CD4-positive, alpha-beta memory T cell (primary cell): ENCODE measurements around the gene BEND7. TPM values are rescaled to one million over a fixed set of nuclear protein-coding genes. Genes with fewer than 3 reads are reported as not detected.

ENCODE experiments used
- CTCF ChIA-PET: fragments of 350-600 bp; sonication (Branson Sonifier 250); formaldehyde crosslinking; loops from one replicate; lab custom pipeline; 2021; ENCODE audit warnings: inconsistent platforms; ENCODE audit not compliant: partially characterized antibody; lab: Charles Lee
- POLR2A ChIA-PET: fragments of 350-600 bp; sonication (Branson Sonifier 250); formaldehyde crosslinking; loops from one replicate; lab custom pipeline; 2021; ENCODE audit not compliant: partially characterized antibody; lab: Charles Lee
- DNase-seq, 5 donors: peaks; one replicate each; pipeline versions ENCODE4 v3.0.0 to v3.0.0-alpha.2; 2020 to 2022; ENCODE audit warnings: mixed read lengths in 1 of 5
- H3K27ac ChIP-seq: one replicate; pipeline ENCODE4 v1.7.0; 2013; ENCODE audit warnings: low read depth, low read length
- H3K27me3 ChIP-seq: 2 replicates; pipeline ENCODE4 v1.7.0; 2013; ENCODE audit warnings: mild to moderate bottlenecking, low read length, moderate library complexity; ENCODE audit not compliant: insufficient read depth
- H3K36me3 ChIP-seq: 2 replicates; pipeline ENCODE4 v1.7.0; 2013; ENCODE audit warnings: mild to moderate bottlenecking, low read length, moderate library complexity; ENCODE audit not compliant: insufficient read depth
- H3K4me1 ChIP-seq: 2 replicates; pipeline ENCODE4 v1.7.0; 2013; ENCODE audit warnings: mild to moderate bottlenecking, low read length, moderate library complexity; ENCODE audit not compliant: insufficient read depth
- H3K4me3 ChIP-seq, 2 donors: one replicate each; pipeline ENCODE4 v1.7.0; 2013; ENCODE audit warnings: low read length in 2 of 2, mild to moderate bottlenecking in 1 of 2
- H3K9me3 ChIP-seq, 2 donors: one replicate each; pipeline ENCODE4 v1.7.0; 2013; ENCODE audit warnings: low read length in 2 of 2, control low read depth in 1 of 2; ENCODE audit not compliant: control insufficient read depth in 1 of 2
- H3K27ac Mint-ChIP-seq, 7 donors: one replicate each; pipeline ENCODE4 v1.8.0; 2020 to 2021; ENCODE audit warnings: mixed read lengths in 7 of 7, mild to moderate bottlenecking in 6 of 7, inconsistent platforms in 3 of 7, moderate library complexity in 3 of 7
- H3K27me3 Mint-ChIP-seq, 2 donors: one replicate each; pipeline ENCODE4 v1.8.0; 2020 to 2021; ENCODE audit warnings: mixed read lengths in 2 of 2
- H3K36me3 Mint-ChIP-seq, 2 donors: one replicate each; pipeline ENCODE4 v1.8.0; 2020 to 2021; ENCODE audit warnings: mixed read lengths in 2 of 2, inconsistent platforms in 1 of 2, mild to moderate bottlenecking in 1 of 2
- H3K4me1 Mint-ChIP-seq, 4 donors: one replicate each; pipeline ENCODE4 v1.8.0; 2020 to 2021; ENCODE audit warnings: mixed read lengths in 4 of 4, mild to moderate bottlenecking in 1 of 4
- H3K4me3 Mint-ChIP-seq, 8 donors: one replicate each; pipeline ENCODE4 v1.8.0; 2020 to 2021; ENCODE audit warnings: mixed read lengths in 8 of 8, mild to moderate bottlenecking in 7 of 8, moderate library complexity in 6 of 8, inconsistent platforms in 3 of 8
- H3K9me3 Mint-ChIP-seq, 8 donors: one replicate each; pipeline ENCODE4 v1.8.0; 2020 to 2021; ENCODE audit warnings: mixed read lengths in 8 of 8, mild to moderate bottlenecking in 5 of 8, inconsistent platforms in 3 of 8, moderate library complexity in 1 of 8
- intact Hi-C: fragments of 100-400 bp; cut with micrococcal nuclease; formaldehyde crosslinking; loops from one replicate; pipeline ENCODE4 v1.15.1; 2023
- polyA plus RNA-seq, 2 donors: library from polyadenylated mRNA; unstranded; fragments of 300-500 nt; fragmentation: Illumina TruSeq; gene quantifications; one replicate each; pipeline ENCODE4 v1.2.3, GENCODE V29; 2021
- total RNA-seq, 2 experiments: library from RNA; stranded (reverse); gene quantifications; one replicate each; pipeline ENCODE4 v1.2.3, GENCODE V29; 2021

BEND7 gene
- total and polyA plus RNA-seq, 4 experiments from 2014 or later: not detected

DNA sequence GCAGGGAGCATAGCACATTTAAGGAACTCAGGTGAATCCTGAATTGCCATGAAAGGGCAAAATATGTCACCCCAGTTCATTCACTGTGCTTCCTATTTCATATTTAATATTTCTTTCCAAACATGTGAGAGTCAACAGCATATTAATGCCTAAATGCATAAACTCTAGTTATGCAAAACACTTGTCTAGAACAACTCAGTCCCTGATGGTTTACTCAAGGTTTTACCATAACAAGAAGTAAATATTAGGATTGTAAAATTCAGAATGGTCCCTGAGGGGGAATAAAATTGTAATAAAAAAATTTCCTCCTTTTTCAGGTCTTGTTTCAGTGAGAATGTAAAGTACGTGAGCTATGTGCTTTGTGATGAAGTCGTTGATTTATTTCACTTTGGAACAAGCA lies 129.1 kb downstream of the BEND7 start:
- H3K27ac Mint-ChIP-seq: no peak overlapping the region
- POLR2A ChIA-PET: no interaction called here
- no peaks in the 10 kb centered on the region for H3K27me3 ChIP-seq
- DNase-seq: no peak
- no peaks in the 10 kb centered on the region for H3K36me3 Mint-ChIP-seq
- H3K4me1 ChIP-seq: no peaks in the 10 kb centered on the region
- no peaks in the 10 kb centered on the region for H3K9me3 ChIP-seq
- peaks cover 0 to 2% (median 0%) of the 10 kb centered on the region in 8 donors for H3K9me3 Mint-ChIP-seq
- H3K27me3 Mint-ChIP-seq: peaks cover 5 to 10% of the 10 kb centered on the region in 2 donors
- intact Hi-C loops: no loop called here
- CTCF ChIA-PET: no interaction called here
- H3K4me3 ChIP-seq: no peak overlapping the region
- H3K4me3 Mint-ChIP-seq: no peak overlapping the region
- no peaks in the 10 kb centered on the region for H3K36me3 ChIP-seq
- no peak overlapping the region for H3K27ac ChIP-seq
- H3K4me1 Mint-ChIP-seq: peaks cover 0 to 1% (median 0%) of the 10 kb centered on the region in 4 donors

DNA sequence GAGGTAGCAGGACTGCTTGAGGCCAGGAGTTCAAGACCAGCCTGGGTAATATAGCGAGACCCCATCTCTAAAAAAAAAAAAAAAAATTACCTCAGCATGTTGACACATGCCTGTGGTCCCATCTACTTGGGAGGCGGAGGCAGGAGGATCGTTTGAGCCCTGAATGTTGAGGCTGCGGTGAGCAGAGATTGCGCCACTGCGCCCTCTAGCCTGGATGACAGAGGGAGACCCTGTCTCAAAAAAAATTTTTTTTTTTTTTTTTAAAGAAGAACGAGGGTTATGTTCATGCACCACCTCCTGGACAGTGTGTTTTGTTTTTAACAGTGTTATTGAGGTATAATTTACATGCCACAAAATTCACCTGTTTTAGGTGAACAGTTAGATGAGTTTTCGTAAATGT lies 129.6 kb downstream of the BEND7 start:
- Histone ChIP-seq H3K27me3 (no peaks in the 10 kb centered on the region), H3K36me3 (no peaks in the 10 kb centered on the region), H3K4me3 (no peak overlapping the region), H3K9me3 (no peaks in the 10 kb centered on the region), H3K27ac (no peak overlapping the region), H3K4me1 (no peaks in the 10 kb centered on the region)
- Mint-ChIP-seq H3K4me3 (no peak overlapping the region), H3K36me3 (no peaks in the 10 kb centered on the region), H3K27ac (no peak overlapping the region), H3K27me3 (peaks cover 5 to 10% of the 10 kb centered on the region in 2 donors), H3K9me3 (peaks cover 0 to 2% (median 0%) of the 10 kb centered on the region in 8 donors), H3K4me1 (peaks cover 0 to 1% (median 0%) of the 10 kb centered on the region in 4 donors)
- ChIA-PET POLR2A (no interaction called here), CTCF (no interaction called here)
- intact Hi-C loops: no loop called here
- DNase-seq: no peak

DNA sequence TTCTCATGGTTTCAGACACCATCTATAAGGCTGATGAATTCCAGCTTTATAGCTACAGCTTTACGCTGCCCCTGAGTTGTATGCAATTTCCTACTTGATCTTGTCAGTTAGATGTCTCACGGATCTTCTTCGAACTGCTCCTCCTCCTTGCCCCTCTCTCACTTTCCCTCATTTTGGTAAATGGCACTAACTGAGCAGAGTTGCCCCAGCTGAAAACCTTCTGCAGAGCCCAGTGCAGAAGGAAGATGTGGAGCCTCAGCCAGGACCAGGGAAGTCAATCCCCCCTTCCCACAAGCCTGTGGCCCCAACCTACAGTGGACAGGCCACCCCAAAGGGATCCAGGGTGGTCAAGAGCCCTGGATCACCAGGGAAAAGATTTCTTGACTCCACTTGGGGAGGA lies 131.8 kb downstream of the BEND7 start:
- Histone ChIP-seq H3K36me3 (no peaks in the 10 kb centered on the region), H3K4me3 (no peak overlapping the region), H3K27me3 (no peaks in the 10 kb centered on the region), H3K9me3 (no peaks in the 10 kb centered on the region), H3K27ac (no peak overlapping the region), H3K4me1 (no peaks in the 10 kb centered on the region)
- peaks cover 6 to 12% of the 10 kb centered on the region in 2 donors for H3K27me3 Mint-ChIP-seq
- peaks cover 0 to 2% (median 0%) of the 10 kb centered on the region in 8 donors for H3K9me3 Mint-ChIP-seq
- H3K4me1 Mint-ChIP-seq: peaks cover 0 to 1% (median 0%) of the 10 kb centered on the region in 4 donors
- H3K4me3 Mint-ChIP-seq: no peak overlapping the region
- ChIA-PET POLR2A (no interaction called here), CTCF (no interaction called here)
- no peak overlapping the region for H3K27ac Mint-ChIP-seq
- H3K36me3 Mint-ChIP-seq: no peaks in the 10 kb centered on the region
- DNase-seq: no peak
- intact Hi-C loops: no loop called here

DNA sequence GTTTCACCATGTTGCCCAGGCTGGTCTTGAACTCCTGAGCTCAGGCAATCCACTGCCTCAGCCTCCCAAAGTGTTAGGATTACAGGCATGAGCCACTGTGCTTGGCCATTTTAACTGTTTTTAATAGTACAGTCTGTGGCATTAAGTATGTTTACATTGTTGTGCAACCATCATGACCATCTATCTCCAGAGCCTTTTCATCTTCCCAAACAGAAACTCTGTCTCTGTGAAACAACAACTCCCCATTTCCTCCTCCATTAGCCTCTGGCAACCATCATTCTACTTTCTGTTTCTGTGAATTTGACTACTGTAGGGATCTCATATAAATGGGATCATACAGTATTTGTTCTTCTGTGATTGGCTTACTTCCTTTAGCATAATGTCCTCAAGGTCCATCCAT lies 132.4 kb downstream of the BEND7 start:
- no peak overlapping the region for H3K4me3 Mint-ChIP-seq
- no peak for DNase-seq
- no peaks in the 10 kb centered on the region for H3K36me3 ChIP-seq
- H3K4me1 Mint-ChIP-seq: peaks cover 0 to 1% (median 0%) of the 10 kb centered on the region in 4 donors
- intact Hi-C loops: no loop called here
- no peaks in the 10 kb centered on the region for H3K36me3 Mint-ChIP-seq
- H3K9me3 ChIP-seq: no peaks in the 10 kb centered on the region
- no peaks in the 10 kb centered on the region for H3K27me3 ChIP-seq
- ChIA-PET CTCF (no interaction called here), POLR2A (no interaction called here)
- peaks cover 0 to 3% (median 0%) of the 10 kb centered on the region in 8 donors for H3K9me3 Mint-ChIP-seq
- H3K27me3 Mint-ChIP-seq: peaks cover 6 to 14% of the 10 kb centered on the region in 2 donors
- H3K4me1 ChIP-seq: no peaks in the 10 kb centered on the region
- H3K4me3 ChIP-seq: no peak overlapping the region
- H3K27ac ChIP-seq: no peak overlapping the region
- H3K27ac Mint-ChIP-seq: no peak overlapping the region

DNA sequence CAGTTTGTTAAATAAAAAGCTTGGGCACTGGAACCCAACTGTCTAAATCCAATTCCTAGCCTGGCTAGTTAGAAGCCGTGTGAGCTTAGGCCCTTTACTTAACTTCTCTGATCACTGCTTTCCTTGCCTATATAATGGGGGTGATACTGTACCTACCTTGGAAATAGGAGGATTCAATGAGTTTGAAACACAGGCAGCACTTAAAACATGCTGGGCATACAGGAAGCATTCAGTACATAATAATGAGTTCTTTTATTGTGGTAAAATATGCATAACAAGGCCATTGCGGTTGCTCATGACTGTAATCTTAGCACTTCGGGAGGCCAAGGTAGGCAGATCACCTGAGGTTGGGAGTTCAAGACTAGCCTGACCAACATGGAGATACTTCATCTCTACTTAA lies 133.3 kb downstream of the BEND7 start:
- Mint-ChIP-seq H3K4me1 (peaks cover 0 to 1% (median 0%) of the 10 kb centered on the region in 4 donors), H3K27ac (no peak overlapping the region), H3K36me3 (no peaks in the 10 kb centered on the region), H3K27me3 (peaks cover 6 to 12% of the 10 kb centered on the region in 2 donors), H3K4me3 (no peak overlapping the region), H3K9me3 (peaks cover 0 to 3% (median 0%) of the 10 kb centered on the region in 8 donors)
- no peaks in the 10 kb centered on the region for H3K27me3 ChIP-seq
- intact Hi-C loops: no loop called here
- DNase-seq: no peak
- no peak overlapping the region for H3K4me3 ChIP-seq
- H3K4me1 ChIP-seq: no peaks in the 10 kb centered on the region
- ChIA-PET CTCF (no interaction called here), POLR2A (no interaction called here)
- H3K9me3 ChIP-seq: no peaks in the 10 kb centered on the region
- no peaks in the 10 kb centered on the region for H3K36me3 ChIP-seq
- H3K27ac ChIP-seq: no peak overlapping the region

DNA sequence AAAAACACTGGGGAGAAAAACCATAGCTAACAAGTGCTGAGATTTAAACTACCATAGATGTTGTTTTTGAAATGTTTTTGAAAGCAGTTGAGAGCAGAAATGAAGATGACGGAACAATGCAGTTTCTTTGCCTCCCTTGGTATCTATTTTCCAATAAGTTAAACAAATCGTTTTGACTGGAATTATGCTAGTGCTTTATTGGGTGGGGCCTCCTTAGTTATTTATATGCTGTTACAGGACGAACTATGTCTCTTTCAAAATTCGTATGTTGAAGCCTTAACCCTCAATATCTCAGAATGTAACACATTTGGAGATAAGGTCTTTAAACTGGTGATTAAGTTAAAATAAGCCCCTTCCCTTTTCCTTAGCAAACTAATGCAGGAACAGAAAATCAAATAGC lies 135.2 kb downstream of the BEND7 start:
- H3K4me1 ChIP-seq: no peaks in the 10 kb centered on the region
- intact Hi-C loops: no loop called here
- Mint-ChIP-seq H3K27ac (no peak overlapping the region), H3K9me3 (peaks cover 0 to 4% (median 0%) of the 10 kb centered on the region in 8 donors), H3K36me3 (no peaks in the 10 kb centered on the region), H3K4me3 (no peak overlapping the region), H3K4me1 (peaks cover 0 to 1% (median 0%) of the 10 kb centered on the region in 4 donors), H3K27me3 (peaks cover 7 to 15% of the 10 kb centered on the region in 2 donors)
- H3K36me3 ChIP-seq: no peaks in the 10 kb centered on the region
- H3K27ac ChIP-seq: no peak overlapping the region
- no peaks in the 10 kb centered on the region for H3K27me3 ChIP-seq
- CTCF ChIA-PET: no interaction called here
- no peaks in the 10 kb centered on the region for H3K9me3 ChIP-seq
- DNase-seq: no peak
- H3K4me3 ChIP-seq: no peak overlapping the region
- POLR2A ChIA-PET: no interaction called here

DNA sequence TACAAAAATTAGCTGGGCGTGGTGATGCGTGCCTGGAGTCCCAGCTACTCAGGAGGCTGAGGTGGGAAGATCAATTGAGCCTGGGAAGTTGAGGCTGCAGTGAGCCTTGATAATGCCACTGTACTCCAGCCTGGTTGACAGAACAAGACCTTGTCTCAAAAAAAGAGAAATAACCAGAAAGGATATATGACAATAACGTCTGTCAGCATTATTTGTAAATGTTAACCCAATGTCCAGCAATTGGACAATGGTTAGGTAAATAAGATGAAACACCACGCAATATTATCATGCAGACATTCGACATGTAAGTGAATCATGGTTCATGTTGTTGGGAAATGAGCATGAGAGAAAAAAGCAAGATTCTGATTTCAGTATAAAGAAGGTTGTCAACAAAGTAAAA lies 136.1 kb downstream of the BEND7 start:
- Histone ChIP-seq H3K4me3 (no peak overlapping the region), H3K27ac (no peak overlapping the region), H3K27me3 (no peaks in the 10 kb centered on the region), H3K4me1 (no peaks in the 10 kb centered on the region), H3K9me3 (no peaks in the 10 kb centered on the region), H3K36me3 (no peaks in the 10 kb centered on the region)
- peaks cover 7 to 18% of the 10 kb centered on the region in 2 donors for H3K27me3 Mint-ChIP-seq
- no peak for DNase-seq
- no peak overlapping the region for H3K27ac Mint-ChIP-seq
- ChIA-PET CTCF (interaction anchor here (3.8 kb wide), 1 partner anchor 20 kb away, joined by 8 read pairs; no protein-coding TSS in a partner anchor), POLR2A (no interaction called here)
- peaks cover 0 to 4% (median 0%) of the 10 kb centered on the region in 8 donors for H3K9me3 Mint-ChIP-seq
- no peak overlapping the region for H3K4me3 Mint-ChIP-seq
- no peaks in the 10 kb centered on the region for H3K36me3 Mint-ChIP-seq
- H3K4me1 Mint-ChIP-seq: peaks cover 0 to 1% (median 0%) of the 10 kb centered on the region in 4 donors
- intact Hi-C loops: no loop called here
